Liver (tissue), 3 donors: Measurements from ENCODE around the gene CDH19.
"Not testable (repeated sequence)": the region's sequence is repeated elsewhere in the genome, so short reads cannot be mapped to it uniquely, and the experiment has no call there.

Source experiments
- CTCF ChIP-seq: fragments of 150-350 bp; IDR thresholded peaks from 2 replicates; pipeline ENCODE4 v1.5.1; 2017; ENCODE audit warnings: improper control_type of control experiment, low read depth, low read length; ENCODE audit not compliant: missing input control
- EGR1 ChIP-seq, 2 donors: IDR thresholded peaks; 2 replicates each; pipeline ENCODE4 v1.6.1; 2016 to 2018; ENCODE audit warnings: antibody characterized with exemption in 2 of 2, low read depth in 2 of 2
- FOXA1 ChIP-seq: IDR thresholded peaks from 2 replicates; pipeline ENCODE4 v1.6.1; 2016; ENCODE audit warnings: antibody characterized with exemption
- FOXA2 ChIP-seq: IDR thresholded peaks from 2 replicates; pipeline ENCODE4 v1.6.1; 2016; ENCODE audit warnings: antibody characterized with exemption
- GABPA ChIP-seq, 2 donors: IDR thresholded peaks in 1 of 2; conservative IDR thresholded peaks in 1 of 2; 2 replicates each; pipeline ENCODE4 v1.6.1; 2016; ENCODE audit warnings: antibody characterized with exemption in 2 of 2, mild to moderate bottlenecking in 1 of 2, moderate library complexity in 1 of 2
- JUND ChIP-seq, 2 donors: IDR thresholded peaks; 2 replicates each; pipeline ENCODE4 v1.6.1; 2016; ENCODE audit warnings: antibody characterized with exemption in 2 of 2
- RAD21 ChIP-seq, 2 donors: IDR thresholded peaks; 2 replicates each; pipeline ENCODE4 v1.6.1; 2016; ENCODE audit warnings: antibody characterized with exemption in 2 of 2, mild to moderate bottlenecking in 2 of 2
- SP1 ChIP-seq: IDR thresholded peaks from 2 replicates; pipeline ENCODE4 v1.6.1; 2018; ENCODE audit warnings: antibody characterized with exemption, mild to moderate bottlenecking
- YY1 ChIP-seq: IDR thresholded peaks from 2 replicates; pipeline ENCODE4 v1.6.1; 2016; ENCODE audit warnings: antibody characterized with exemption, mild to moderate bottlenecking
- TF ChIP-seq, protein P1 (sequence below): IDR thresholded peaks from 2 replicates; pipeline ENCODE4 v1.6.1; 2016; ENCODE audit warnings: antibody characterized with exemption
- donor health status: healthy.
- donor health status: healthy.

GRCh38 chr18:66466184-66466583, 137.7 kb downstream of the CDH19 start:
- TF ChIP-seq CTCF; EGR1 (IDR thresholded peaks at IDR 0.05; ENCODE audit: low read depth in 2 of 2); SP1; FOXA2; FOXA1; YY1; RAD21 (IDR thresholded peaks at IDR 0.05); GABPA (IDR thresholded peaks at IDR 0.05 in 1 of 2, conservative IDR thresholded peaks at IDR 0.05 in 1 of 2); JUND (IDR thresholded peaks at IDR 0.05): not testable (repeated sequence)
- TF ChIP-seq, protein P1, sequence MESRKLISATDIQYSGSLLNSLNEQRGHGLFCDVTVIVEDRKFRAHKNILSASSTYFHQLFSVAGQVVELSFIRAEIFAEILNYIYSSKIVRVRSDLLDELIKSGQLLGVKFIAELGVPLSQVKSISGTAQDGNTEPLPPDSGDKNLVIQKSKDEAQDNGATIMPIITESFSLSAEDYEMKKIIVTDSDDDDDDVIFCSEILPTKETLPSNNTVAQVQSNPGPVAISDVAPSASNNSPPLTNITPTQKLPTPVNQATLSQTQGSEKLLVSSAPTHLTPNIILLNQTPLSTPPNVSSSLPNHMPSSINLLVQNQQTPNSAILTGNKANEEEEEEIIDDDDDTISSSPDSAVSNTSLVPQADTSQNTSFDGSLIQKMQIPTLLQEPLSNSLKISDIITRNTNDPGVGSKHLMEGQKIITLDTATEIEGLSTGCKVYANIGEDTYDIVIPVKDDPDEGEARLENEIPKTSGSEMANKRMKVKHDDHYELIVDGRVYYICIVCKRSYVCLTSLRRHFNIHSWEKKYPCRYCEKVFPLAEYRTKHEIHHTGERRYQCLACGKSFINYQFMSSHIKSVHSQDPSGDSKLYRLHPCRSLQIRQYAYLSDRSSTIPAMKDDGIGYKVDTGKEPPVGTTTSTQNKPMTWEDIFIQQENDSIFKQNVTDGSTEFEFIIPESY, result not testable (repeated sequence)
